IMR-90 (cell line): Measurements from ENCODE around the gene CHN2. TPM values are rescaled to one million over a fixed set of nuclear protein-coding genes. Genes with fewer than 3 reads are reported as not detected.

Experiments used
- ATAC-seq: fragments of 200-7000 bp; cut with Tn5 transposase; 2 replicates; pipeline ENCODE4 v1.9.1; 2020; ENCODE audit warnings: low read depth, mild to moderate bottlenecking, moderate library complexity
- BruUV-seq: library from RNA; stranded (reverse); fragments of 400-500 nt; replicated peaks from 2 replicates; lab custom pipeline; 2021; lab: Mats Ljungman, UMichigan
- CTCF ChIA-PET: fragments of 300-600 bp; formaldehyde crosslinking; extraction: SDS; loops from one replicate; lab custom pipeline; 2021; ENCODE audit warnings: antibody characterized with exemption; lab: Yijun Ruan, JAX
- POLR2A ChIA-PET: fragments of 300-600 bp; sonication (Branson Sonifier 250); formaldehyde crosslinking; loops from one replicate; lab custom pipeline; 2022; ENCODE audit warnings: antibody characterized with exemption; ENCODE audit not compliant: unreplicated experiment; lab: Charles Lee
- DNase-seq: peaks from one replicate; pipeline ENCODE4 v3.0.0; 2013
- H2AFZ ChIP-seq: replicated peaks from 2 replicates; pipeline ENCODE3; 2013; ENCODE audit warnings: low read length, mild to moderate bottlenecking; ENCODE audit not compliant: poor library complexity
- H2AK5ac ChIP-seq: 2 replicates; pipeline ENCODE4 v1.6.1; 2013; ENCODE audit warnings: low read depth, low read length, inconsistent platforms
- H2AK9ac ChIP-seq: replicated peaks from 2 replicates; pipeline ENCODE3; 2013; ENCODE audit warnings: mild to moderate bottlenecking, low read depth, low read length, moderate library complexity; ENCODE audit not compliant: poor library complexity
- H2BK120ac ChIP-seq: 2 replicates; pipeline ENCODE4 v1.6.1; 2013; ENCODE audit warnings: low read depth, low read length, inconsistent platforms
- H2BK15ac ChIP-seq: 3 replicates; pipeline ENCODE4 v1.6.1; 2013; ENCODE audit warnings: low read depth, low read length, inconsistent platforms
- H2BK20ac ChIP-seq: 2 replicates; pipeline ENCODE4 v1.6.1; 2013; ENCODE audit warnings: low read depth, mild to moderate bottlenecking, inconsistent platforms, low read length, moderate library complexity
- H2BK5ac ChIP-seq: 2 replicates; pipeline ENCODE4 v1.6.1; 2013; ENCODE audit warnings: mild to moderate bottlenecking, low read depth, low read length, inconsistent platforms; ENCODE audit not compliant: poor library complexity, severe bottlenecking
- H3K14ac ChIP-seq: replicated peaks from 2 replicates; pipeline ENCODE4 v1.6.1; 2013; ENCODE audit warnings: low read depth, low read length, inconsistent platforms
- H3K18ac ChIP-seq: 2 replicates; pipeline ENCODE4 v1.6.1; 2013; ENCODE audit warnings: low read depth, low read length, control low read depth
- H3K23ac ChIP-seq: 2 replicates; pipeline ENCODE4 v1.6.1; 2013; ENCODE audit warnings: low read depth, low read length, inconsistent platforms
- H3K27ac ChIP-seq: 2 replicates; pipeline ENCODE4 v1.5.1; 2013; ENCODE audit warnings: mild to moderate bottlenecking, control low read depth, low read length; ENCODE audit not compliant: insufficient read depth
- H3K27me3 ChIP-seq: 2 replicates; pipeline ENCODE4 v1.6.1; 2013; ENCODE audit warnings: low read length; ENCODE audit not compliant: control insufficient read depth, insufficient read depth
- H3K36me3 ChIP-seq: 2 replicates; pipeline ENCODE4 v1.6.1; 2013; ENCODE audit warnings: low read length, mixed read lengths; ENCODE audit not compliant: control insufficient read depth, insufficient read depth
- H3K4ac ChIP-seq: 2 replicates; pipeline ENCODE4 v1.6.1; 2013; ENCODE audit warnings: low read depth, low read length, inconsistent platforms
- H3K4me1 ChIP-seq: 2 replicates; pipeline ENCODE4 v1.6.1; 2013; ENCODE audit warnings: low read length, mixed read lengths; ENCODE audit not compliant: control insufficient read depth, insufficient read depth
- H3K4me2 ChIP-seq: 2 replicates; pipeline ENCODE4 v1.6.1; 2013; ENCODE audit warnings: low read depth, mild to moderate bottlenecking, control low read depth, low read length, moderate library complexity
- H3K4me3 ChIP-seq: 2 replicates; pipeline ENCODE4 v1.5.1; 2013; ENCODE audit warnings: low read depth, mild to moderate bottlenecking, control low read depth, low read length, moderate library complexity; ENCODE audit not compliant: insufficient read depth
- H3K56ac ChIP-seq: 2 replicates; pipeline ENCODE4 v1.6.1; 2013; ENCODE audit warnings: low read length, inconsistent platforms; ENCODE audit not compliant: insufficient read depth; ENCODE audit errors: extremely low read depth
- H3K79me1 ChIP-seq, 2 experiments: 2 replicates each; pipeline ENCODE4 v1.6.1; 2013; ENCODE audit warnings: low read length in 2 of 2, inconsistent platforms in 1 of 2, low read depth in 1 of 2
- H3K9ac ChIP-seq: 2 replicates; pipeline ENCODE4 v1.6.1; 2013; ENCODE audit warnings: low read depth, low read length, control low read depth
- H3K9me1 ChIP-seq: 2 replicates; pipeline ENCODE4 v1.6.1; 2013; ENCODE audit warnings: low read length, inconsistent platforms; ENCODE audit not compliant: insufficient read depth
- H3K9me3 ChIP-seq: 2 replicates; pipeline ENCODE4 v1.6.1; 2013; ENCODE audit warnings: low read length; ENCODE audit not compliant: control insufficient read depth, insufficient read depth
- H4K20me1 ChIP-seq: 2 replicates; pipeline ENCODE4 v1.6.1; 2013; ENCODE audit warnings: low read length, inconsistent platforms; ENCODE audit not compliant: insufficient read depth
- H4K5ac ChIP-seq: 2 replicates; pipeline ENCODE4 v1.6.1; 2013; ENCODE audit warnings: mild to moderate bottlenecking, low read depth, low read length, control low read depth
- H4K8ac ChIP-seq, 2 experiments: 2 replicates each; pipeline ENCODE4 v1.6.1; 2013; ENCODE audit warnings: low read depth in 2 of 2, low read length in 2 of 2, control low read depth in 1 of 2, inconsistent platforms in 1 of 2
- H4K91ac ChIP-seq: 2 replicates; pipeline ENCODE4 v1.6.1; 2013; ENCODE audit warnings: low read depth, low read length, inconsistent platforms; ENCODE audit not compliant: insufficient read depth
- CEBPB ChIP-seq: IDR thresholded peaks from 2 replicates; pipeline ENCODE4 v1.6.1; 2012; ENCODE audit warnings: low read depth, low read length, improper control_type of control experiment
- CTCF ChIP-seq: conservative IDR thresholded peaks from 2 replicates; pipeline ENCODE4 v1.5.1; 2012; ENCODE audit warnings: mild to moderate bottlenecking, low read depth, low read length, improper control_type of control experiment
- ELK1 ChIP-seq: fragments of 150-350 bp; IDR thresholded peaks from 2 replicates; pipeline ENCODE4 v1.6.1; 2016; ENCODE audit warnings: low read depth, mild to moderate bottlenecking, low read length, moderate library complexity, borderline replicate concordance
- FOS ChIP-seq: fragments of 150-350 bp; IDR thresholded peaks from 2 replicates; pipeline ENCODE4 v1.6.1; 2016; ENCODE audit warnings: low read depth, low read length
- NFE2L2 ChIP-seq: fragments of 150-350 bp; IDR thresholded peaks from 2 replicates; pipeline ENCODE4 v1.6.1; 2016; ENCODE audit warnings: low read depth, mild to moderate bottlenecking, low read length
- POLR2A ChIP-seq: IDR thresholded peaks from 2 replicates; pipeline ENCODE4 v1.6.1; 2012; ENCODE audit warnings: mild to moderate bottlenecking, low read depth, low read length
- RFX5 ChIP-seq: IDR thresholded peaks from 2 replicates; pipeline ENCODE4 v1.8.0; 2012; ENCODE audit warnings: low read depth, mild to moderate bottlenecking, low read length, moderate library complexity
- SMC3 ChIP-seq: fragments of 150-350 bp; IDR thresholded peaks from 2 replicates; pipeline ENCODE4 v1.6.1; 2016; ENCODE audit warnings: low read depth, mild to moderate bottlenecking, antibody characterized with exemption, low read length, moderate library complexity
- USF2 ChIP-seq: fragments of 150-350 bp; IDR thresholded peaks from 2 replicates; pipeline ENCODE4 v1.6.1; 2017; ENCODE audit warnings: mild to moderate bottlenecking, antibody characterized with exemption, low read length, low read depth
- WGBS, 2 experiments: methylation state at CpG; one replicate each; pipeline versions ENCODE4 v1.1.5 to v1.1.7; 2013; ENCODE audit warnings: missing lambda C conversion rate in 2 of 2; ENCODE audit not compliant: insufficient read length in 1 of 2; ENCODE audit errors: extremely low coverage in 2 of 2; 5-methylcytosine and 5-hydroxymethylcytosine counted together
- dilution Hi-C: fragments of 300-500 bp; cut with HindIII; formaldehyde crosslinking; loops from one replicate; pipeline ENCODE4 v1.14.3; 2018; ENCODE audit warnings: low sequenced_read_pairs; ENCODE audit not compliant: unreplicated experiment
- in situ Hi-C: fragments of 300-500 bp; cut with MboI; formaldehyde crosslinking; loops from 3 replicates; pipeline ENCODE4 v1.14.3; 2019; ENCODE audit warnings: low sequenced_read_pairs, inconsistent platforms, mixed read lengths
- intact Hi-C: fragments of 100-400 bp; cut with micrococcal nuclease; formaldehyde crosslinking; loops from 2 replicates; pipeline ENCODE4 v1.10.0; 2022
- polyA plus RNA-seq, 3 experiments: library from polyadenylated mRNA; depleted of rRNA; stranded (reverse); fragments of >200 nt; gene quantifications; 2 replicates each; pipeline ENCODE4 v1.2.3, GENCODE V29; 2012; ENCODE audit warnings: low replicate concordance in 1 of 3
- total RNA-seq: library from RNA; depleted of rRNA; stranded (reverse); fragments of >200 nt; gene quantifications from 2 replicates; pipeline ENCODE4 v1.2.3, GENCODE V29; 2012

CHN2 gene
- total and polyA plus RNA-seq, 2 of the 4 experiments (the other 2 are of a cell fraction), result not detected

GRCh38 chr7:29527505-29528108 lies 333.0 kb downstream of the CHN2 start:
- POLR2A ChIA-PET, result no interaction called here
- dilution Hi-C loops (no loop called here), in situ Hi-C loops (no loop called here), intact Hi-C loops (no loop called here)
- Histone ChIP-seq H4K91ac (no peak overlapping the region), H4K8ac (no peak overlapping the region), H3K4ac (no peak overlapping the region), H3K79me1 (no peaks in the 10 kb centered on the region), H3K4me2 (no peak overlapping the region), H3K4me3 (no peak overlapping the region), H3K9ac (no peak overlapping the region), H3K18ac (no peak overlapping the region), H3K9me1 (no peaks in the 10 kb centered on the region), H3K56ac (no peak overlapping the region), H4K20me1 (no peaks in the 10 kb centered on the region), H2AK9ac (no peak overlapping the region), H4K5ac (no peak overlapping the region), H2AK5ac (no peak overlapping the region), H2AFZ (no peak overlapping the region), H3K14ac (no peak overlapping the region), H3K36me3 (no peaks in the 10 kb centered on the region), H3K27me3 (no peaks in the 10 kb centered on the region), H3K27ac (no peak overlapping the region), H2BK20ac (no peak overlapping the region), H2BK120ac (no peak overlapping the region), H2BK15ac (no peak overlapping the region), H3K9me3 (peaks cover 2% of the 10 kb centered on the region), H3K4me1 (no peaks in the 10 kb centered on the region), H3K23ac (no peak overlapping the region), H2BK5ac (no peak overlapping the region)
- TF ChIP-seq FOS (no peak), CTCF (no peak), NFE2L2 (no peak), USF2 (no peak), CEBPB (no peak), RFX5 (no peak), SMC3 (no peak), POLR2A (no peak), ELK1 (no peak)
- DNase-seq (no peak), ATAC-seq (no peak)
- CTCF ChIA-PET, result no interaction called here
- 29% methylated on average over 1 of the region's 4 CpGs; no CpG with 5 or more reads in 1 of the 2 experiments for WGBS, 2 experiments
- BruUV-seq, result no TSS peak
